Activated naive CD8-positive, alpha-beta T cell treated with anti-CD3 and anti-CD28 coated beads, Interleukin-2, amount 10 ng/mL, durations not matched to agents 7 days and 5 days (primary cell): ENCODE data around the gene RAB5B. TPM values are rescaled to one million over a fixed set of nuclear protein-coding genes. Genes with fewer than 3 reads are reported as not detected.
"Not testable (repeated sequence)": the region's sequence is repeated elsewhere in the genome, so short reads cannot be mapped to it uniquely, and the experiment has no call there.

ENCODE experiments used
- ATAC-seq: fragments of 150-1000 bp; cut with Tn5 transposase; one replicate; pipeline ENCODE4 v1.10.0; 2021; ENCODE audit warnings: low read depth, moderate library complexity
- POLR2A ChIA-PET: fragments of 350-600 bp; sonication (Branson Sonifier 250); formaldehyde crosslinking; loops from one replicate; lab custom pipeline; 2021; ENCODE audit warnings: antibody characterized with exemption; lab: Charles Lee
- DNase-seq: peaks from one replicate; pipeline ENCODE4 v3.0.0; 2021
- H3K27ac Mint-ChIP-seq: one replicate; pipeline ENCODE4 v1.8.0; 2022; ENCODE audit warnings: mild to moderate bottlenecking, mixed read lengths
- H3K27me3 Mint-ChIP-seq: one replicate; pipeline ENCODE4 v1.8.0; 2022; ENCODE audit warnings: mild to moderate bottlenecking, moderate library complexity, mixed read lengths
- H3K36me3 Mint-ChIP-seq: one replicate; pipeline ENCODE4 v1.8.0; 2021; ENCODE audit warnings: mild to moderate bottlenecking, mixed read lengths
- H3K4me1 Mint-ChIP-seq: one replicate; pipeline ENCODE4 v1.8.0; 2021; ENCODE audit warnings: mixed read lengths
- H3K4me3 Mint-ChIP-seq: one replicate; pipeline ENCODE4 v1.8.0; 2022; ENCODE audit warnings: mild to moderate bottlenecking, moderate library complexity, mixed read lengths
- H3K9me3 Mint-ChIP-seq: one replicate; pipeline ENCODE4 v1.8.0; 2021; ENCODE audit warnings: mixed read lengths
- total RNA-seq, 2 experiments: library from RNA; stranded (reverse); gene quantifications; one replicate each; pipeline ENCODE4 v1.2.3, GENCODE V29; 2021

The RAB5B gene
- total RNA-seq, 2 experiments from 2014 or later = 69.7 to 72.4 TPM

- Mint-ChIP-seq H3K4me3 (no peak overlapping the region), H3K27me3 (no peaks in the 10 kb centered on the region), H3K36me3 (peaks cover 35% of the 10 kb centered on the region), H3K9me3 (no peaks in the 10 kb centered on the region), H3K4me1 (peaks cover 38% of the 10 kb centered on the region), H3K27ac (no peak overlapping the region)
- no peak for DNase-seq
- ATAC-seq = no peak
- POLR2A ChIA-PET = no interaction called here
Measured at GRCh38 chr12:56038022-56038655, 64.3 kb downstream of the RAB5B start.

GRCh38 chr12:56040151-56040550, 66.3 kb downstream of the RAB5B start:
- Mint-ChIP-seq H3K9me3 (no peaks in the 10 kb centered on the region), H3K27ac (peak overlapping the region; percentile 94), H3K4me3 (no peak overlapping the region), H3K4me1 (peaks cover 36% of the 10 kb centered on the region), H3K27me3 (no peaks in the 10 kb centered on the region), H3K36me3 (peaks cover 33% of the 10 kb centered on the region)
- POLR2A ChIA-PET = interaction anchor here (0.5 to 2.4 kb wide), 9 partner anchors 19 to 222 kb away, joined by 3 to 18 read pairs (median 6); partner anchors contain the start of genes DNAJC14, IKZF4, ORMDL2 and PA2G4
- DNase-seq (no peak), ATAC-seq (no peak)

GRCh38 chr12:56040963-56041551, 67.2 kb downstream of the RAB5B start:
- Mint-ChIP-seq H3K27me3 (no peaks in the 10 kb centered on the region), H3K4me1 (peaks cover 28% of the 10 kb centered on the region), H3K9me3 (no peaks in the 10 kb centered on the region), H3K4me3 (peak overlapping the region; percentile 93), H3K27ac (peak overlapping the region; percentile 94), H3K36me3 (peaks cover 25% of the 10 kb centered on the region)
- no peak for DNase-seq
- ATAC-seq = no peak
- POLR2A ChIA-PET = interaction anchor here (0.5 to 2.4 kb wide), 8 partner anchors 20 to 223 kb away, joined by 3 to 18 read pairs (median 6); partner anchors contain the start of genes IKZF4, ORMDL2, PA2G4 and RAB5B

- Mint-ChIP-seq H3K9me3 (no peaks in the 10 kb centered on the region), H3K27ac (peak within 1 kb of the TSS; percentile 94), H3K4me3 (peak within 1 kb of the TSS; percentile 93), H3K4me1 (peaks cover 33% of the 10 kb centered on the region), H3K36me3 (peaks cover 20% of the 10 kb centered on the region), H3K27me3 (no peaks in the 10 kb centered on the region)
- ATAC-seq (peak; percentile 94), DNase-seq (peak; percentile 85)
- POLR2A ChIA-PET = interaction anchor here (1.4 to 2.4 kb wide), 5 partner anchors 20 to 224 kb away, joined by 3 to 18 read pairs (median 9); partner anchors contain the start of genes IKZF4, ORMDL2, PA2G4 and RAB5B
Measured at GRCh38 chr12:56041552-56042429, 67.9 kb downstream of the RAB5B start, which contains the start of gene RPS26. TSS of gene RPS26 (plus strand) at chr12:56041918. CDS start at chr12:56042167, 249 bp downstream.

- DNase-seq, POLR2A ChIA-PET, H3K27me3 Mint-ChIP-seq, ATAC-seq, H3K9me3 Mint-ChIP-seq: not testable (repeated sequence)
- Mint-ChIP-seq H3K27ac (peak overlapping the region; percentile 94), H3K4me3 (peak overlapping the region; percentile 93), H3K4me1 (peaks cover 34% of the 10 kb centered on the region), H3K36me3 (peaks cover 17% of the 10 kb centered on the region)
Measured at GRCh38 chr12:56042430-56042813, 68.5 kb downstream of the RAB5B start.

GRCh38 chr12:56042843-56043242, 69.0 kb downstream of the RAB5B start:
- POLR2A ChIA-PET = no interaction called here
- peak overlapping the region; percentile 93 for H3K4me3 Mint-ChIP-seq
- H3K36me3 Mint-ChIP-seq = peaks cover 15% of the 10 kb centered on the region
- ATAC-seq = no peak
- no peak for DNase-seq
- peaks cover 31% of the 10 kb centered on the region for H3K4me1 Mint-ChIP-seq
- H3K27me3 Mint-ChIP-seq = no peaks in the 10 kb centered on the region
- peak overlapping the region; percentile 94 for H3K27ac Mint-ChIP-seq
- H3K9me3 Mint-ChIP-seq = no peaks in the 10 kb centered on the region

Other genes with a start within 250 kb of the RAB5B start
- 100 to 1,000 TPM; 150 to 165 TPM for gene CD63, start 245.1 kb upstream of the RAB5B start, total RNA-seq
- gene GDF11, start 231.0 kb upstream of the RAB5B start, total RNA-seq = 10 to 100 TPM; 10.2 to 11.5 TPM
- 10 to 100 TPM; 80.6 to 82.4 TPM for gene SARNP, start 156.4 kb upstream of the RAB5B start, total RNA-seq
- 10 to 100 TPM; 43.4 to 45.4 TPM for gene ORMDL2, start 156.0 kb upstream of the RAB5B start, total RNA-seq
- 10 to 100 TPM; 32.3 to 37.9 TPM for gene DNAJC14, start 144.5 kb upstream of the RAB5B start, total RNA-seq
- 1 to 10 TPM in 1 of 2 experiments, under 1 TPM in 1; 0.89 to 1.7 TPM for gene MMP19, start 131.1 kb upstream of the RAB5B start, total RNA-seq
- gene PYM1, start 46.2 kb upstream of the RAB5B start, total RNA-seq = 10 to 100 TPM; 48.3 to 48.7 TPM
- 100 to 1,000 TPM; 783 to 790 TPM for gene DGKA, start 42.9 kb upstream of the RAB5B start, total RNA-seq
- gene PMEL, start 8.0 kb upstream of the RAB5B start, total RNA-seq = under 1 TPM in 1 of 2 experiments, not detected in 1; 0.42 TPM
- gene CDK2, start 7.2 kb upstream of the RAB5B start, total RNA-seq = 100 to 1,000 TPM; 117 to 125 TPM
- 10 to 100 TPM in 1 of 2 experiments, 1 to 10 TPM in 1; 8.1 to 11.4 TPM for gene SUOX, start 23.2 kb downstream of the RAB5B start, total RNA-seq
- gene IKZF4, start 47.0 kb downstream of the RAB5B start, total RNA-seq = 10 to 100 TPM; 14.9 to 18.2 TPM
- gene RPS26, start 67.8 kb downstream of the RAB5B start, total RNA-seq = 10 to 100 TPM; 39.1 to 42.6 TPM
- gene ERBB3, start 106.1 kb downstream of the RAB5B start, total RNA-seq = 1 to 10 TPM; 7.1 to 8.1 TPM
- gene PA2G4, start 130.5 kb downstream of the RAB5B start, total RNA-seq = 100 to 1,000 TPM; 226 to 227 TPM
- gene RPL41, start 142.6 kb downstream of the RAB5B start, total RNA-seq = 1,000 to 10,000 TPM; 4,462 to 4,551 TPM
- 10 to 100 TPM; 10.6 to 12.0 TPM for gene ZC3H10, start 144.2 kb downstream of the RAB5B start, total RNA-seq
- 100 to 1,000 TPM; 251 TPM for gene ESYT1, start 154.2 kb downstream of the RAB5B start, total RNA-seq
- 10 to 100 TPM; 46.6 to 47.8 TPM for gene MYL6B, start 178.5 kb downstream of the RAB5B start, total RNA-seq
- gene MYL6, start 184.3 kb downstream of the RAB5B start, total RNA-seq = 1,000 to 10,000 TPM; 1,083 to 1,169 TPM
- 100 to 1,000 TPM; 162 to 174 TPM for gene SMARCC2, start 215.4 kb downstream of the RAB5B start, total RNA-seq
- 10 to 100 TPM; 36.1 to 38.1 TPM for gene RNF41, start 247.8 kb downstream of the RAB5B start, total RNA-seq